ENCODE measurements around the gene ITGA1. TPM values are rescaled to one million over a fixed set of nuclear protein-coding genes. Genes with fewer than 3 reads are reported as not detected.

ITGA1 gene
- total RNA-seq, 3 donors from 2014 or later: 26.2 to 49.2 (median 36.6) TPM

- H3K4me3 ChIP-seq: no peak overlapping the region
- no peaks in the 10 kb centered on the region for H3K27me3 ChIP-seq
- no peaks in the 10 kb centered on the region for H3K9me3 ChIP-seq
- DNase-seq (ENCODE audit: low spot score in 2 of 2): no peak
- no peak for TF ChIP-seq CTCF (IDR thresholded peaks at IDR 0.05)
- TF ChIP-seq POLR2AphosphoS5 (IDR thresholded peaks at IDR 0.05): no peak
- no peak for TF ChIP-seq POLR2A (IDR thresholded peaks at IDR 0.05)
- H3K4me1 ChIP-seq: no peaks in the 10 kb centered on the region
- intact Hi-C loops (cut with DNase I; ENCODE audit: low total_unique reads): no loop called here
- H3K27ac ChIP-seq: no peak overlapping the region
- H3K36me3 ChIP-seq: no peaks in the 10 kb centered on the region
Observed at GRCh38 chr5:52777186-52777585, 10.5 kb upstream of the ITGA1 start.

DNA sequence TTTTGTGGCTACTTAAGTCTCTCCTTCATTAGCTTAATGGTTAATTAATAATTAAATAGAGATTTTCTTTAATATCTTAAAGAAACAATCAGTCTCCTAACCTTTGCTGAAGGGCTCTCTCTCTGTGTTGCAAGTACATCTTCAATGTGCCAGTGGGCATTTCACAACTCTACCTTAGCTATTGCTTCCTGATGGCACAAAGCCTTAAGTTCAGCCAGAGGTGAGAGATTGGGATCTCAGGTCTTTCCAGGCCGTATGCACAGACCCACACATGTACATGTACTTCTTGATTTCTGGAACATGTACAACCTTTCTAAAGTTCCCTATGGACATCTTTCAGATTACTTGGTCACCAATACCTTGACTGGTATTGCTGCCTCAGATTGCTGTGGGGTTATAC is 8.9 kb upstream of the ITGA1 start:
- H3K4me3 ChIP-seq: no peak overlapping the region
- DNase-seq (ENCODE audit: low spot score in 2 of 2): no peak
- H3K27me3 ChIP-seq: no peaks in the 10 kb centered on the region
- no peaks in the 10 kb centered on the region for H3K36me3 ChIP-seq
- intact Hi-C loops (cut with DNase I; ENCODE audit: low total_unique reads): no loop called here
- TF ChIP-seq CTCF (IDR thresholded peaks at IDR 0.05) (no peak), POLR2AphosphoS5 (IDR thresholded peaks at IDR 0.05) (no peak), POLR2A (IDR thresholded peaks at IDR 0.05) (no peak)
- no peaks in the 10 kb centered on the region for H3K4me1 ChIP-seq
- no peak overlapping the region for H3K27ac ChIP-seq
- no peaks in the 10 kb centered on the region for H3K9me3 ChIP-seq

DNA sequence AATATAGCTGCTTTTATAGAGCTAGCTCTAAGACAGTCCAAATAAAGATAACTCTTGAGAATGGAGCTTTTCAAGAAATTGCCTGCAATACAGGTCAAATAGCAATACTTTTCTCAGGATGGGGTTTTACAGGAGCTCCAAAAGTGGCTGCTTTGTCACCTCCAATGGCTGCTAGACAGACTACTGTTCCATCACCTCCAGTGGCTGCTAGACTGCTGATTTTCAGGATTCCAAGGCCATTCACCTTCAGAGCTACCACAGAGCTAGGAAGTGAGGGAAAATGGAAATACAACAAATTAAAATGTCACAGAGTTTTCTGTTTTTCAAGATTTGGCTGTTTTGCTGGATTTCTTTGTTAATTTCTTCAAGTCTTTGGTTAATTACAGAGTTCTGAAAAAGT is 8.5 kb upstream of the ITGA1 start:
- TF ChIP-seq POLR2AphosphoS5 (IDR thresholded peaks at IDR 0.05) (no peak), CTCF (IDR thresholded peaks at IDR 0.05) (no peak), POLR2A (IDR thresholded peaks at IDR 0.05) (no peak)
- no peak overlapping the region for H3K27ac ChIP-seq
- no peaks in the 10 kb centered on the region for H3K36me3 ChIP-seq
- no peaks in the 10 kb centered on the region for H3K4me1 ChIP-seq
- intact Hi-C loops (cut with DNase I; ENCODE audit: low total_unique reads): no loop called here
- no peaks in the 10 kb centered on the region for H3K27me3 ChIP-seq
- no peak overlapping the region for H3K4me3 ChIP-seq
- H3K9me3 ChIP-seq: no peaks in the 10 kb centered on the region
- no peak for DNase-seq (ENCODE audit: low spot score in 2 of 2)

DNA sequence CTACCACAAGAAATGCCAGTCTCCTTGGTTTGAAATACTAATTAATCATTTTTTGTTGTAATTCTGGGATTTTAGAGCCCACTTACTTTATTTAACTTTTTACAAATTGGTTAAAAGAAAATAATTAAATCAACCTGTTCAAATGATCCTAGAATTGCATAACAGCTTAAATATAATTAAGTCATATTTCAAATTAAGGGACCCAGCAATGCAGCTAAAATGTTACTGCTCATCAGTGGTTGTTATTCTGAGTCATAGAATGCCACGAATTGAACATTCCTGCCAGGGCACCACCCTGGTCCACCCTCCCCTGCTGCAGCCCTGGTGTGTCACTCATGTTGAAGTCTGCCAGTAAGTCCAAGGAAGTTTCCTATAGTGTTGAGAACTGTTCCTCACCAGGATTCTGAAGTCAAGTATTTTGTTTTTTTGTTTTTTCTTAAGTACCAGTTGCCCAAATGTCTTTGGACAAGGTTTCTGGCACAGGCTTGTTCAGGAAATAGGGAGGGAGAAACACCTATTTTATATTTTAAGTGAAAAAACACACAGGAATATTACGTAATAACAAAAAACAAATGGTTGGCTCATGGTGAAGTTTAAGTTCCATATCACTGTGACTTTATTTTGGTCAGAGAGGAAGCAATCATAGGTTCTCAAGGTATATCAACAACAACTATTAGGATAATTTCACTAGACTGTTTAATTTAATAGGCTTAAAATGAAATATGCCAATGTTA is 4.3 kb upstream of the ITGA1 start:
- Histone ChIP-seq H3K4me3 (no peak overlapping the region), H3K36me3 (no peaks in the 10 kb centered on the region), H3K4me1 (no peaks in the 10 kb centered on the region), H3K27ac (no peak overlapping the region), H3K9me3 (no peaks in the 10 kb centered on the region), H3K27me3 (no peaks in the 10 kb centered on the region)
- no peak for DNase-seq (ENCODE audit: low spot score in 2 of 2)
- TF ChIP-seq CTCF (IDR thresholded peaks at IDR 0.05) (no peak), POLR2A (IDR thresholded peaks at IDR 0.05) (no peak), POLR2AphosphoS5 (IDR thresholded peaks at IDR 0.05) (no peak)
- intact Hi-C loops (cut with DNase I; ENCODE audit: low total_unique reads): loop anchor here (10.0 kb wide), 1 partner anchor 121 kb away; no protein-coding TSS in a partner anchor

- no peak overlapping the region for H3K27ac ChIP-seq
- no peaks in the 10 kb centered on the region for H3K4me1 ChIP-seq
- intact Hi-C loops (cut with DNase I; ENCODE audit: low total_unique reads): loop anchor here (10.0 kb wide), 1 partner anchor 120 kb away; no protein-coding TSS in a partner anchor
- H3K4me3 ChIP-seq: no peak overlapping the region
- no peak for TF ChIP-seq CTCF (IDR thresholded peaks at IDR 0.05)
- no peak for TF ChIP-seq POLR2A (IDR thresholded peaks at IDR 0.05)
- no peak for TF ChIP-seq POLR2AphosphoS5 (IDR thresholded peaks at IDR 0.05)
- no peaks in the 10 kb centered on the region for H3K36me3 ChIP-seq
- H3K27me3 ChIP-seq: no peaks in the 10 kb centered on the region
- no peak for DNase-seq (ENCODE audit: low spot score in 2 of 2)
- H3K9me3 ChIP-seq: no peaks in the 10 kb centered on the region
Observed at GRCh38 chr5:52784737-52785136, 3.0 kb upstream of the ITGA1 start.

Measured in breast epithelium (tissue), 4 donors.